Activated naive CD4-positive, alpha-beta T cell treated with anti-CD3 and anti-CD28 coated beads, Interleukin-2, amount 50 U/mL, for 16 hours (primary cell): ENCODE measurements around the gene UBA52.
"Not testable (repeated sequence)": the region's sequence is repeated elsewhere in the genome, so short reads cannot be mapped to it uniquely, and the experiment has no call there.

Experiments
- DNase-seq: peaks from one replicate; pipeline ENCODE4 v3.0.0-alpha.2; 2020

Gene UBA52

DNA sequence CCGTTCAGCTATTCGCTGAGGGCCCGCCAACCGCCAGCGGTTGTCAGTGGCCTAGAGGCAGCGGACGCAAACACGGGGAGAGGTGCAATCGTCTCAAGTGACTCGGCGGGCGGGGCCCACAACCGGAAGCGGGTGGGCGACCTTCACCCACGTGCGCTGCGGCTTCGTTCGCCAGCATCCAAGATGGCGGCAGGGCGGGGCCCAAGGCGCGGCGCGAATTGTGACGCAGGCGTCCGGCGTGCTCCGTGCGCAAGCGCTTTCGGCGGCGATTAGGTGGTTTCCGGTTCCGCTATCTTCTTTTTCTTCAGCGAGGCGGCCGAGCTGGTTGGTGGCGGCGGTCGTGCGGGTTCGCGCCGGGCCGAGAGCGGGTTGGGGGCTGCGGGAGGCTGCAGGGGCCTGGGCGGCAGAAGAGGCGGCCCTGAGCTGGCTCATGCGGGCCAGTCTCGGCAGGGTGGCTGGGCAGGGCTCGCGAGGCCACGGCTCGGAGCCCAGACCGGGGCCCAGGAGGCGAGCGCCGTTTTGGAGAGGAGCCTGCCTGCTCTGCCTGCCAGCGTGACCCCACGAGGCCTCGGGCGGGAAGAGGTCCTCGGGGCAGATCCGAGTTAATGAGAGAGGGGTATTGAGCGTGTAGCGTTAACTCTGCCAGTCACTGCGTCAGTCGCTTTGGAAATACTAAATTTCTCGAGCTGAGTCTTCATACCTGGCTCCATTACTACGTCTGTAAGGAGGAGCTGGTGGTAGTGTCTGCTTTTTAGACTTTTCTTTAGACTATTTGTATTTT lies at the start of gene UBA52:
UBA52 (plus strand) TSS at position 294 of the 781 bp plus-strand sequence. CDS start 1,444 bp downstream, outside the sequence.
- DNase-seq: peak; percentile 99

DNA sequence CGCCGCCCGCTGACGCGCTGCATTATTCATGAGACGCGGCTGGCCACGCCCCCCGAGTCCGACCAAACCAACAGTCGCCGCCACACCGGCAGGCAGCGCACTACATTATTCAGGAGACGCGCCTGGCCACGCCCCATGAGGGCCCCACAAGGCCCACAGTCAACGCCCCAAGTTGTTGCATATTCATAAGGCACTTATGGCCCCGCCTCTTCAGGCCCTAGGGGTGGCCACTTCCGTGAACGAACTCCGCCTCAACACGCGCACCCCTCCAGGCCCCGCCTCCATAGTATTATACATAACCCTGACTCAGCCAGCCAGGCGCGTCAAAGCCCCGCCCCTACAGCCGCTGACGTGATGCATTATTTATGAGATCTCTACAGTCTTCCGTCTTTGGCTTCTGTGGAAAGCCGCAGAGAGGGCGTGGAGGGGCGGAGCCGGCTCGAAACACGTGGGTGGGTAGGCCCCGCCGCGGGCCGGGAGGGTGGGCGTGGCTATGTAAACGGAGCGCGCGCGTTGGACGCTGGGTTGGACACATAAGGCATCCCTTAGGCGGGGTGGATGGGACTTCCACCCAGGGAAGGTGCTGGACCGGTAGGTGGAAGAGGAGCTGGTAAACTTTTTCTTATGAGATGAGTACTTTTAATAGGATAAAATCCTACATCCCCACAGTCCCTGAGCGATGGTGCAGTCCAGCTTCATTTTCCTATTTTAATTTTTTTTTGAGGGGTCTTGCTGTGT lies 49.4 kb upstream of the UBA52 start:
- DNase-seq: peak; percentile 100

DNA sequence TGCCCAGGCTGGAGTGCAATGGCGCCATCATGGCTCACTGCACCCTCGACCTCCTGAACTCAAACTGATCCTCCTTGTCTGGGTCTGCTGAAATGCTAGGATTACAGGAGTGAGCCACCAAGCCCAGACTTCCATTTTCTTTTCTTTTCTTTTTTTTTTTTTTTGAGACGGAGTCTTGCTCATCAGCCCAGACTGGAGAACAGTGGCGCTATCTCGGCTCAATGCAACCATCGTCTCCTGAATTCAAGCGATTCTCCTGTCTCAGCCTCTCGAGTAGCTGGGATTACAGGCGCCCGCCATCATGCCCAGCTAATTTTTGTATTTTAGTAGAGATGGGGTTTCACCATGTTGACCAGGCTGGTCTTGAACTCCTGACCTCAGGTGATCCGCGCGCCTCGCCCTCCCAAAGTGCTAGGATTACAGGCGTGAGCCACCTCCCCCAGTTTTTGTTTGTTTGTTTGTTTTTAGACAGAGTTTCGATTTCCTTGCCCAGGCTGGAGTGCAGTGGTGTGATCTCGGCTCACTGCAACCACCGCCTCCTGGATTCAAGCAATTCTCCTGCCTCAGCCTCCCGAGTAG lies 48.7 kb upstream of the UBA52 start:
- not testable (repeated sequence) for DNase-seq

DNA sequence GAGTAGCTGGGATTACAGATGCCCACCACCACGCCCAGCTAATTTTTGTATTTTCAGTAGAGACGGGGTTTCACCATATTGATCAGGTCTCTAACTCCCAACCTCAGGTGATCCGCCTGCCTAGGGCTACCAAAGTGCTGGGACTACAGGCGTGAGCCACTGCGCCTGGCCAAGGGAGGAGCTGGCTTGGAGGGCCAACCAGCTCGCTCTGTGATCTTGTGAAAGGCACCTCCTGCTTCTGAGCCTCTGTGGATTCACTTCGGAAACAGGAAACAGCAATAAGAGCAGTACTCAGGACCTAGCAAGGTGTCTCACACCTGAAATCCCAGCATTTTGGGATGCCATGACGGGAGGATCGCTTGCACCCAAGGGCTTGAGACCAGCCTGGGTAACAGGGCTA lies 47.8 kb upstream of the UBA52 start:
- DNase-seq: no peak

DNA sequence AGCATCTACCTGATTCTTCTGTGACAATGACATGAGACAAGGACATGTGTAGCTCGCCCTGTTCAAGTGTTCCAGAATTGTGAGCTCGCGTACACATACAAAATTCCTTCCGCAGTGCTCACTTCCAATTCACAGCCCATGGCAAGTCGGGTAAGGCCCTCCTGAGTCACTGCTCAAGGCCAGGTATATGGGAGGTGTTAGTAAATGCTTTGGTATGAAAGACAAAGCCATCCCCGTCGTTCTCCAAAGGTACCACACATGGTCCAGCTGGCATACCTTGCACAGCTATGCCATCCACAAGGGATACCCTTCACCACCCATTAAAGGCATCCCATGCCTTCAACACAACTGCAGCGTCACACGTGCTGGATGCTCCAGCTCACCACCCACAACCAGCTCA lies 45.3 kb upstream of the UBA52 start:
- DNase-seq: no peak

DNA sequence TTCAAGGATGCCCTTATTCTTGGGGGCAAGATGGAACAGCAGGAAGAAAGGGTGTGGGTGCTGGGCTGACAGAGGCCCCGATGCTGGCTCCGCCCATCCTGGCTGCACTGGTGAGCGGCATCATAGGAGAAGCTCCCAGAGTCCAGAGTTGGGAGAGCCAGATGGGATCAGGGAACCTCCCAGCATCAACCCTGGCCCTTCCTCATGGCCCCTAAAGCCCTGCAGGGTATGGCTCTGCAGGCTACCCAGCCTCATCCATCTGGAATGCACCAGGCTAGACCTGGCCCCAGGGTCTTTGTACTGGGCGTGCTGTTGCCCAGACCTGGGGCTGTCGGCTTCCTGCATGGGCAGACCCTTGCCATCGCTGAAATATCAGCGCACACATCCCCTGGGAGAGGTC lies 41.9 kb upstream of the UBA52 start:
- no peak for DNase-seq

DNA sequence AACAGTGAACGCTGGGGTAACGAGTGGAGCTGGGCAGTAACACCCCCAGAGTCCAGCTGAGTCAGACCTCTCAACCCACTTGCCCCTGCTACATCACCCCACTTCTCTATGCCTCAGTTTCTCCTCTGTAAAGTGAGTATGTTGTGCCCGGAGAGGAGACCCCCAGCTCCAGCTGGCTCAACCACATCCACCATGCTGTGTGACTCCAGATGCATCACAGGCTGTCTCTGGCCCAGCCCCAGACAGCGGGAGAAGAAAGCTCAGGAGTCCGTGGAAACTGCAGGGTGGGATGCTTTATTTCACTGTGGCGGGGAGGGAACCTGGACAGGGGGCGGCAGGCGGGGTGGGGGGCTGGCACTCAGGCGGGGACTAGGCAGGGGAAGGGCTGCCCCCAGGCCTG lies 40.2 kb upstream of the UBA52 start:
- DNase-seq: no peak

DNA sequence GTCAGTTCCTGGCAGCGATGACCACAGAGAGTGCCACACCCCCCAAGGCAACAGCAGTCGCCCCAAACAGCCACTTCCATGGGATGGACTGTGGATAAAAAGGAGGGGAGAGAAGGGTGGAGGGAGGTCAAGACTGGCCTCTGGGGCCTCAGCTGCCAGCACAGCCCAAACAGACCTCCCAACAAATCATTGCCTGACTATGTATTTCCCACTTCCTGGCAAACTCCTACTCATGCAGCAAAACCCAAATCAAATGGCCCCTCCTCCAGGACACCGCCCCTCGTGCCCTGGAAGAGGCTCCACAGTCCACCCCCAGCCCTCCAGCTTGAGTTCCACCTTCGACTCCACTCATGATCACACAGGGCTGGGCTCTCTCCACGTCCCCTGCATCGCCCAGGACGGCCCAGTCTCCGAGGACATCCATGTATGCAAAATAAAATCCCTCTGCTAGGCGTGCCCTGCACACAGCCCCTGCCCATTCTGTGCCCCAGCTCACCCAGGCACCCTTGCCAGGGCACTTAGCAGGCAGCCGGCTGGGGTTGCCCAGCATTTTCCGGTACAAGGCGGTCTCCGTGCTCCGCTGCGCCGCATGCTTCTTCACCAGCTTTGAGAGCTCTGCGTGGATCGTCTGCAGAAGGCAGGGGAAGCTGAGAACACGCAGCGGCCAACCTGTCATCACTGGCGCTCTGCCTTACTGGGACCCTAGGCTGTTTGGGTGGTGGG lies 39.3 kb upstream of the UBA52 start:
- DNase-seq: no peak

DNA sequence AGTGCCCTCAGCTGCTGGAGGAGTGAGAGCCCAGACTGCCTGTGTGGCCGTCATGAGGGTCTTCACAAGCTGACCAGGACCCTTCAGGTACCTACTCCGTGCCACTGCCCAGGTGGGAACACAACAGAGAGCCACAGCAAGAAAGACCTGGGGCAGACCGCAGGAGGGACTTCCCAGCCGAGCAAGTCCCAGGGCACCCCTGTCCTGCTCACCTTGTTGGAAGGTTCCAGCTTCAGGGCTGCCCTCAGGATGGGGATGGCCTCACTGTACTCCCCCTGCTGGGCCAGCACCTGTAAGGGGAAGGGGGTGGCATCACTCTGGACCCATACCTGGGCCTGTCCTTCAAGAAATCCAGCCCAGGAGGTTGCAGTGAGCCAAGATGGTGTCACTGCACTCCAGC lies 38.6 kb upstream of the UBA52 start:
- no peak for DNase-seq

DNA sequence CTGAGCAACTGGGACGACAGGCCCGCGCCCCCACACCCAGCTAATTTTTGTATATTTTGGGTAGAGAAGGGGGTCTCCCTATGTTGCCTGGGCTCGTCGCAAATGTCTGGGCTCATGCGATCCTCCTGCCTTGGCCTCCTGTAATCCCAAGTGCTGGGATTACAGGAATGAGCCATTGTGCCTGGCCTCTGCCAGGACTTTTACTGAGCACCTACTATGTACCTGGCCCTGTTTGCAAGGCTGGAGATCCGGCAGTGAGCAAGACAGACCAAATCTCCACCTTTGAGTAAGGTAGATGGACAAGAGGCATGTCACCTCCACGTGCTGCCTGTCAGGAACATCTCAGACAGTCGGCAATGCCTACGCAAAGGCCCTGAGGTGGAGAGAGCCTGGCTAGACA lies 35.2 kb upstream of the UBA52 start:
- DNase-seq: no peak

DNA sequence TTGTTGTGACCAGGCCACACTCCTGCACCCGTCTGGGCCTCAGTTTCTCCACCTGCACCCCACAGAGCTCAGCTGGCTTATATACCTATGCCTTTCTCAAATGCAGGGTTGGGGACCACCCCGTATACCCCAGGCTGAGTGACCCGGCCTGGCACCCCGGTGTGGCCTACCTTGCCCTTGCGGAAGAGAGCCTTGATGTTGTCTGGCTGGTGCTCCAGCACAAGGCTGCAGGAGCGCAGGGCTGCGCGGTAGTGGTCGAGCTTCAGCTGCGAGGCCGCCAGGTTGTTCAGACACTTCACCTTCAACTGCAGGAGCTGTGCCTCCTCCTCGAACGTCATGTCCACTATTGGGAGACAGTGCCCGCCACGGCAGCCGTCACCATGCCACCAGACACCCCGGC lies 34.2 kb upstream of the UBA52 start:
- DNase-seq: no peak

DNA sequence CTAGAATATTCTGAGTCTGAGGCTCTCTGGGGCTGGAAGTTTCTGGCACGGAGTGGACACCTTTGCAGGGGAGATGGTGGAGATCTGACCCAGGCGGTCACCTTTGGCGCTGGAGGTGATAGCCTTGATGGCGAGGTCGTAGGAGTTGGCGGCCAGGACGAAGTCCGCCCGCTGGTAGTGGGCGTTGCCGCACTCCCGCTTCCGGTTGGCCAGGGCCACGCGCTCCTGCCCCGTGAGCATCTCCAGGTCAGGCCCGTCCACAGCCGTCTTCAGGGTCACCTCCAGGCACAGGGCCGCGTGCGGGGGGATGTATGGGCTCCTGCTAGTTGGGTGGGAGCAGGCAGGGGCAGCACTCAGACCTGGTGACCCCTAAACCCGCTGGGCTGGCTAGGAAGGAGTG lies 33.5 kb upstream of the UBA52 start:
- no peak for DNase-seq

DNA sequence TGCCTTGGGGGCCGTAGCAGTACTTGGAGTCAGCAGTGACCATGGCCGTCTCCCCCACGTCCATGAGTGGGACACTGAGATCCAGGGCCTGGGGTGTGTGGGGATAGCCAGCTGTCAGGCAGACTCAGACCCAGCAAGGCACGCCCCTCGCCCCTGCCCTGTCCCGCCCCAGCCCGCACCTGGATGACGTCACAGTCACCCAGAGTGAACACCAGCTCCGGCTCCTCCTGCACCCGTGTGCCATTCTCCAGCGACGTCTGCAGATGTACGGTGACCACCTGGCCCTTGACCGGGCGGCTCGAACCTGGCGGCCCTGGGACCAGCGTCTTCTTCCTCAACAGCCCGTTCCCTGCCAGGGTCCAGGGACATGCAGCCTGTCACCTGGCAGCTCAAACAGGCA lies 32.3 kb upstream of the UBA52 start:
- DNase-seq: no peak

DNA sequence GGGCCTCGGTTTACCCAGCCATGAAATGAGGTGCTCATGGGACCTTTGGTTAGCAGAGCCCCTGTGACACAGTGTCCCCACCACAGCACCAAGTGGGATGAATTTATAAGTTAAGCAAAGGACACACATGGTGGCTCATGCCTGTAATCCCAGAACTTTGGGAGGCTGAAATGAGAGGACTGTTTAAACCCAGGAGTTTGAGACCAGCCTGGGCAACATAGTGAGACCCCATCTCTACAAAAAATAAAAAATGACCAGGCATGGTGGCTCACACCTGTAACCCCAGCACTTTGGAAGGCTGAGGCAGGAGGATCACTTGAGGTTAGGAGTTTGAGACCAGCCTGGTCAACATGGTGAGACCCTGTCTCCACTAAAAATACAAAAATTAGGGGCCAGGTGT lies 31.5 kb upstream of the UBA52 start:
- DNase-seq: not testable (repeated sequence)

DNA sequence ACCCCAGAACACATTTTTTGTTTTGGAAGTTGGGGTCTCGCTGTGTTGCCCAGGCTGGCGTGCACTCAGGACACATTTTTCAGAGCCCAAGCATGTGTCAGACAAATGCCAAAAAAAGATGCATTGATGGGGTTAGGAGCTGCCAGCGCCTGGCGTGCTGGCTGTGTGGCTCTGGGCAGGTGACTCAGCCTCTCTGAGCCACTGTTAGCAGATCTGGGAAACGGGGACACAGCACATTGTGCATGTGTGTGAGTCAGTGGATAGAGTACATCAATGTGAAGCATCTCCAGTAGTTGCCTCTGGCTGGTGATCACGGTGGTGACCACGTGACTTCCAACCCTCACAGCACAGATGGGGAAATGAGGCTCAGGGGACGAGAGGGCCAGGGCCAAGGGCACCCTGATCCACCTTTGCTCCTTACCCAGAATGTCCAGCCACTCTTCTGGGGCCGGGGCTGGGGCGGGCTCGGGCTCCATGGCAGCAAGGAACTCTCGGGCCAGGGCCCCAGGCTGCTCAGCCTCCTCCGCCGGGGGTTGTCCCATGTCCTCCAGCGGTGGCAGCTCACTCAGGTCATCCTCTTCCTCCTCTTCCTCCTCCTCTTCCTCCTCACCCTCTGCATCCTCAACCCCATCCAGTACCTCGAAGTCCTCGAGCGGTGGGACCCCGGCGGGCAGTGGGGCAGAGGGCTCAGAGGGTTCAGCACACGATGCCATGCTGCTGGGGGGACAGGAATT lies 30.2 kb upstream of the UBA52 start:
- DNase-seq: peak; percentile 17

DNA sequence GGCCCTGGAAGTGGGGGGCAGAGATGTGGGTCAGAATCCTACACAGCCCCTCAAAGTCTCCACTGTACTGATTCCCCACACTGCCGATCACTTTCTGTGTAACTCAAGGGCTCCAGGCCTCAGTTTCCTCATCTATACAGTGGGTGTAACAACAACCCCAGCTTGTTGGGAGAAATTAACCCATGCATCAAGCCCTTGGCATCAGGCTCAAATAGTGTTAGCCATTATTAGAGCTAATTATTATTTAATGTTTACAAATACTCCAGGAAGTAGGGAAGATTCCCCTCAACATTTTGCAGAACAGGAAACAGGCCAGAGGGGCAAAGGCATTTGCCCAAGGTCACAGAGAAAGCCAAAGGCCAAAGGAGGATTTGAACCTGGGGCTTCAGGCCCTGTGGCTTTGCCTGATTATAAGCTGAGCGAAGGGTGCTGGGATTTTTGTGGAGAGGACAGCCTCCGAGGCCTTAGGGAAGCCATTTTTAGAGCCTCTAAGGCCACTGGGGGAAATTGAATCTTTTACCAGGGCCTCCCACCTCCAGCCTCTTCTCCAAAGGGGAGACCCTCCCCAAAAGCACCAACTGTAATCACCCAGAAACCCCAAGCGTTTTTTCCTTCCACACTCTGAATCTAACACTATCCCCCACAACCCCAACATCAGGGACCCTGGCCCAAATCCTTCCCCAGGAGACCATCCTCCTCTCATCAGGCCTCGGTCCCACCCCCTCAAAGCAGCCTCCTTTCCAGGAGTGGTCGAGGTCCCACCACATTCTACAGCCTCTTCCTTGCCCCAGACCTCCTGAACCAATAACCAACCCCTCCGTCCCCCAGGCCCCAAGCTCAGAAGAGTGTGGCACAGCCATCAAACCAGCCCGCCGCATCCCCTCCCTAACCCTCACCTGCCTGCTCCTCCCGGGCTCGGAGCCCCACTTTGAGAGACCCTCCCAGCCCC lies 29.4 kb upstream of the UBA52 start:
- no peak for DNase-seq

DNA sequence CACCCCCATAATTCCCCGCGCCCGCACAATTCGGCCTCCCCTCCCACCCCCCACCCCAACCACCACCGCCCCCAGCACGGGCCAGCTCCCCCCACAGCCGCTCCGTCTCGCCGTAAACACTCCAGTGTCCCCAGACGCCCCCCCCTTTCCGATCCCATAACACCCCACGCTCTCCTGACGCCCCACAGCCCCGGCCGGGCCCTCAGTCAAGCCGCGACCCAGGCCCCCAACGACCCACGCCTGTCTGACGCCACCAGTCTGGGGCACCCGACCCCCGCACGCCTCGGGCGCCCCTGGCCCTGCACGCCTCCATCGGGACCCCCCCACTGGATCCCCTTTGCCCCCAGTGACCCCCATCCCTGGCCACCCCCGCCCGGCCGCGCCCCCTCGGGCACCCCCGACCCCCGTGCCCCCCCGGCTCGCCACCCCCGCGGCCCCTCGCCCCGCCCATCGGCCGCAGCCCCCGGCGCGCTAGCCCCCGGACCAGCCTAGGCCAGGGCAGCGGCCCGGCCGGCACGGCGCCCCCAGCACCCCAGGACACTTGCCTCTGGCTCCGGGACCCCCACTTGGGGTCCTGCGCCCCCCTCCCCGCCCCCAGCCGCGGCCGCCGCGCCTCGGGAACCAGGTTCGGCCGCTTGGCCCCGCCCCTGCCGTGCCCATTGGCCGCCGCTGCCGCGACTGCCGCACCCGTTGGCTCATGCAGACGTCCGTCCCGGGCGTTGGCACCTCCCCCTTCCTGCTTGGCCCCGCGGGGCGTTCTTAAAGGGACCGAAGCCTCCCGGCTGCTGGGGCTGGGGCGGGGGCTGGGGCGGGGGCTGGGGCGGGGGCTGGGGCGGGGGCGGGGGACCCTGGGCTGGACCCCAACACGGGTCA lies 28.5 kb upstream of the UBA52 start, which contains the start of gene FKBP8:
FKBP8 (minus strand) TSS at position 633 of the 873 bp plus-strand sequence. CDS start 1,603 bp downstream, outside the sequence.
- DNase-seq: peak; percentile 96

DNA sequence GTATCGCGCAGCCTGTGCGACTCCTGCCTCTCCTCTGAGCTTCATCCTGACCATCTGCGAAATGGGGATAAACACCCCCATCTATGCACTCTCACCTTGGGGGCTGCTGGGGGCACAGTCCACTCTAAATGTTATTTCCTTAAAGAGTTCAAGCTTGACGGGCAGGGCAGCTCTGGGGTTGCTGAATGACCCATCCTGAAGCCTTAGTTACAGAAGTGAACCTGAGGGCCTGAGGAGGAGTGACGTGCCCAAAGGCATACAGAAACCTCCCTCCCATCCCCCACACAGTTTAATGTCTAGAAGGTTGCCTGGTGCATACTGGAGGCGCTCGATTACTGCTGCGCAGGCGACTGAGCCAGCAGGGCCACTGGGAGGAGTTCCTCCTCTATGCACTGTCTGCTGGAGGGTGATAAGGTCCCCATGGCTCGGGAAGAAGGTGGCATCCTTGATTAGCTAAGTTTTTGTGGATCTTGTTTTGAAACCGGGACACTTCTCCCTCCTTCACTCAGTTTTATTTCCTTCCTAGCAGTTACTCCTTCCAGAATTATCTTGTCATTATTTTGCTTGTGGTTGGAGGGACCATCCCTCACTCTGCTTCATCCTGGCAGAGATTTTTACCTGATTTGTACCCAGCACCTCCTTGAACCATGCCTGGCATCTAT lies 27.7 kb upstream of the UBA52 start:
- peak; percentile 67 for DNase-seq

DNA sequence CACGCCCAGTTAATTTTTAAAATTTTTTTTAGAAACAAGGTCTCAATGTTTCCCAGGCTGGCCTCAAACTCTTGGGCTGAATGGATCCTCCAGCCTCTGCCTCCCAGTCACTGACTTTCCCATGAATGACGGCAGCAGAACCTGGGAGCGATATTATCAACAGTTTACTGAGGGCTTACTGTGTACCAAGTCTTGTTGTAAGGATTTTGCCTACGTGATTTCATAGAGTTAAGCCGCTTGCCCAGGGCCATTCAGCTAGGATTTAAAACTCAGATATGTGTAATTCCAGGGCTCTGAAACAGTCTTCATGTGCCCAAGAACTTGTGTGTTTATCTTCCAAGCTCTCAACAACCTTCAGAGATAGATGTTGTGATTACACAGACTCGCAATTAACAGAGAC lies 20.0 kb upstream of the UBA52 start:
- DNase-seq: no peak
